NCI-H2196 treated with DMSO at 0.1 percent for 48 hours (cell line): ENCODE data around the gene SP9.
A peak's percentile ranks its signal among the peaks of the same experiment; 100 is the strongest.

Experiments
- DNase-seq: peaks from one replicate; lab custom pipeline; 2025; ENCODE audit not compliant: unreplicated experiment; lab: John Stamatoyannopoulos, UW

SP9 gene

GRCh38 chr2:174333372-174334277 is 1.1 kb upstream of the SP9 start:
- no peak for DNase-seq

GRCh38 chr2:174334278-174334715 is 457 bp upstream of the SP9 start:
- no peak for DNase-seq

GRCh38 chr2:174335254-174335987 is 667 bp downstream of the SP9 start:
- no peak for DNase-seq

- peak; percentile 29 for DNase-seq
Measured at GRCh38 chr2:174335988-174336500, 1.3 kb downstream of the SP9 start.

GRCh38 chr2:174336501-174337336 is 2.0 kb downstream of the SP9 start:
- DNase-seq, result no peak

- no peak for DNase-seq
Measured at GRCh38 chr2:174337337-174338146, 2.8 kb downstream of the SP9 start.

- no peak for DNase-seq
Measured at GRCh38 chr2:174338147-174338605, 3.4 kb downstream of the SP9 start.

GRCh38 chr2:174338671-174339560 is 4.2 kb downstream of the SP9 start:
- no peak for DNase-seq

- DNase-seq, result no peak
Measured at GRCh38 chr2:174339561-174340399, 5.0 kb downstream of the SP9 start.

- DNase-seq, result no peak
Measured at GRCh38 chr2:174340400-174341292, 5.9 kb downstream of the SP9 start.

- DNase-seq, result peak; percentile 54
Measured at GRCh38 chr2:174341293-174341994, 6.7 kb downstream of the SP9 start.

GRCh38 chr2:174341995-174342685 is 7.4 kb downstream of the SP9 start:
- no peak for DNase-seq

- no peak for DNase-seq
Measured at GRCh38 chr2:174342686-174343342, 8.1 kb downstream of the SP9 start.

- no peak for DNase-seq
Measured at GRCh38 chr2:174343343-174343622, 8.5 kb downstream of the SP9 start.

GRCh38 chr2:174343623-174344455 is 9.1 kb downstream of the SP9 start:
- no peak for DNase-seq
